WTC11 (cell line): ENCODE data around the gene RIC8B. TPM values are rescaled to one million over a fixed set of nuclear protein-coding genes. Genes with fewer than 3 reads are reported as not detected.

ENCODE experiments used
- ATAC-seq: fragments of 200-7000 bp; cut with Tn5 transposase; 2 replicates; pipeline ENCODE4 v1.10.0; 2021; ENCODE audit warnings: mild to moderate bottlenecking, moderate library complexity
- CTCF ChIA-PET: fragments of 300-600 bp; sonication (Branson Sonifier 250); formaldehyde crosslinking; loops from one replicate; lab custom pipeline; 2021; ENCODE audit warnings: antibody characterized with exemption; lab: Charles Lee
- POLR2A ChIA-PET: fragments of 350-600 bp; sonication (Branson Sonifier 250); formaldehyde crosslinking; loops from one replicate; lab custom pipeline; 2021; ENCODE audit warnings: antibody characterized with exemption; lab: Charles Lee
- DNase-seq: peaks from one replicate; pipeline ENCODE4 v3.0.0; 2021; ENCODE audit warnings: low spot score
- H3K27ac Mint-ChIP-seq: 2 replicates; pipeline ENCODE4 v1.8.0; 2021; ENCODE audit warnings: mixed read lengths
- H3K27me3 Mint-ChIP-seq: 2 replicates; pipeline ENCODE4 v1.8.0; 2021; ENCODE audit warnings: low read depth, mild to moderate bottlenecking, moderate library complexity, mixed read lengths
- H3K36me3 Mint-ChIP-seq: 2 replicates; pipeline ENCODE4 v1.8.0; 2021; ENCODE audit warnings: mixed read lengths
- H3K4me1 Mint-ChIP-seq: 2 replicates; pipeline ENCODE4 v1.8.0; 2022; ENCODE audit warnings: mixed read lengths
- H3K4me3 Mint-ChIP-seq: 2 replicates; pipeline ENCODE4 v1.8.0; 2021; ENCODE audit warnings: mild to moderate bottlenecking, moderate library complexity, mixed read lengths
- H3K9me3 Mint-ChIP-seq: 2 replicates; pipeline ENCODE4 v1.8.0; 2021; ENCODE audit warnings: mixed read lengths
- AR ChIP-seq: fragments of 250-450 bp; sonication (Bioruptor Pico); IDR thresholded peaks from 2 replicates; pipeline ENCODE4 v1.9.0; 2021; ENCODE audit warnings: mild to moderate bottlenecking
- ATF2 ChIP-seq: sonication (generic); formaldehyde crosslinking; IDR thresholded peaks from 2 replicates; pipeline ENCODE4 v1.8.1; 2022; ENCODE audit warnings: low read depth, missing genetic modification reagents, borderline replicate concordance
- ELF4 ChIP-seq: sonication (generic); formaldehyde crosslinking; IDR thresholded peaks from 2 replicates; pipeline ENCODE4 v1.8.1; 2022; ENCODE audit warnings: low read depth, mild to moderate bottlenecking, moderate library complexity, missing genetic modification reagents
- EMX1 ChIP-seq: fragments of 250-450 bp; sonication (Bioruptor Pico); IDR thresholded peaks from 2 replicates; pipeline ENCODE4 v1.8.0; 2021; ENCODE audit warnings: mild to moderate bottlenecking
- GTF2I ChIP-seq: fragments of 250-450 bp; sonication (Bioruptor Pico); conservative IDR thresholded peaks from 2 replicates; pipeline ENCODE4 v1.4.0; 2021; ENCODE audit warnings: mild to moderate bottlenecking
- HMGA2 ChIP-seq: fragments of 250-450 bp; sonication (Bioruptor Pico); IDR thresholded peaks from 2 replicates; pipeline ENCODE4 v1.4.0; 2021; ENCODE audit warnings: mild to moderate bottlenecking, moderate library complexity
- NR2C2 ChIP-seq: sonication (generic); formaldehyde crosslinking; IDR thresholded peaks from 2 replicates; pipeline ENCODE4 v1.8.0; 2022; ENCODE audit warnings: mild to moderate bottlenecking, missing genetic modification reagents
- OVOL2 ChIP-seq: fragments of 250-450 bp; sonication (Bioruptor Pico); IDR thresholded peaks from 2 replicates; pipeline ENCODE4 v1.9.0; 2021; ENCODE audit warnings: mild to moderate bottlenecking, borderline replicate concordance
- PRRX2 ChIP-seq: fragments of 250-450 bp; sonication (Bioruptor Pico); IDR thresholded peaks from 2 replicates; pipeline ENCODE4 v1.8.0; 2021; ENCODE audit warnings: mild to moderate bottlenecking
- SMAD4 ChIP-seq: sonication (generic); formaldehyde crosslinking; IDR thresholded peaks from 2 replicates; pipeline ENCODE4 v1.8.0; 2022; ENCODE audit warnings: mild to moderate bottlenecking, missing genetic modification reagents
- SOX15 ChIP-seq: fragments of 250-450 bp; sonication (Bioruptor Pico); IDR thresholded peaks from 2 replicates; pipeline ENCODE4 v1.9.0; 2021; ENCODE audit warnings: mild to moderate bottlenecking
- TEAD4 ChIP-seq: sonication (generic); formaldehyde crosslinking; IDR thresholded peaks from 2 replicates; pipeline ENCODE4 v1.8.0; 2022; ENCODE audit warnings: mild to moderate bottlenecking, missing genetic modification reagents
- total RNA-seq: library from RNA; stranded (reverse); gene quantifications from 3 replicates; pipeline ENCODE4 v1.2.3, GENCODE V29; 2021
- TF ChIP-seq, protein P1 (sequence below): sonication (generic); formaldehyde crosslinking; IDR thresholded peaks from 2 replicates; pipeline ENCODE4 v1.8.1; 2023; ENCODE audit warnings: mild to moderate bottlenecking, moderate library complexity, missing genetic modification reagents
- TF ChIP-seq, protein P2 (sequence below): fragments of 250-450 bp; sonication (Bioruptor Pico); conservative IDR thresholded peaks from 2 replicates; pipeline ENCODE4 v1.9.0; 2021; ENCODE audit warnings: mild to moderate bottlenecking
- TF ChIP-seq, protein P3 (sequence below): fragments of 250-450 bp; sonication (Bioruptor Pico); IDR thresholded peaks from 2 replicates; pipeline ENCODE4 v1.9.0; 2021; ENCODE audit warnings: moderate library complexity, mild to moderate bottlenecking, inconsistent platforms, borderline replicate concordance

Gene RIC8B
- total RNA-seq, 1 experiment from 2014 or later: 20.2 TPM

DNA sequence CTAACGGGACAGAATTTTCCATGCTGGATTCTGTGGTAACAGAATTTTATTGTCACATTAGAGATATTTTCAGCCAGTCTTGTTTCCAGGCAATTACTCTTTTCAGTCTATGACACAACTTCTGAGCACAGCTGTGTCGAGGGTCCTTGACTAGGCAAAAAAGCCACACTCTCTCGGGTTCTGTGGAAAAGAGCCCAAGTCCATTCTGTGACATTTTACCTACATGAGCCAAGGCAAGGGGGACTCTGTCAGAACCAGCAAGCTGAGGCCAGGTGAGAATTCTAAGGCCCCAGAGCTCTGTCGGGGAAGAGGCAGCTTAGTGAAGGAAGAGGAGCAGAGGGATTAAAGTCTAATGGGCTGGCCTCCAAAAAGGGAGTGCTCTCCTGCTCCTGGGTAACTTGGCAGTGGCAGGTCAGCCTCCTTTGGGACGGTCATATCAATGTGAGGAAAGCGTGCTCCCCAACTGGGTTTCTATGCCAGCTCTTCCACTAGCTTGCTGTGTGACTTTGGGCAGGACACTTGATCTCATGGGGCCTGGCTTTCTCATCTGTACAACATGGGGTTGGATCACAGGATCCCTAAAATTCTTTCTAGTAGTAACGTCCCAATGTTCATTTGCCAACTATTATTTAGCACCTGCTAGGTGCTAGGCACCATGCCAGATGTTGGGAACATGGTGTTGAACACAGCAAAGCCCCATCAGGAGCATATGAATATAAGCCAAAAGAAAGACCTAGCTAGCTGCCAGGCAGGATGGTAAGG is 16.0 kb upstream of the RIC8B start:
- H3K4me3 Mint-ChIP-seq: peak overlapping the region; percentile 4; the same call in 1 of the 2 replicates
- TF ChIP-seq GTF2I (no peak), PRRX2 (CRISPR knock-in tag) (no peak), OVOL2 (CRISPR knock-in tag) (no peak)
- TF ChIP-seq, protein P1, sequence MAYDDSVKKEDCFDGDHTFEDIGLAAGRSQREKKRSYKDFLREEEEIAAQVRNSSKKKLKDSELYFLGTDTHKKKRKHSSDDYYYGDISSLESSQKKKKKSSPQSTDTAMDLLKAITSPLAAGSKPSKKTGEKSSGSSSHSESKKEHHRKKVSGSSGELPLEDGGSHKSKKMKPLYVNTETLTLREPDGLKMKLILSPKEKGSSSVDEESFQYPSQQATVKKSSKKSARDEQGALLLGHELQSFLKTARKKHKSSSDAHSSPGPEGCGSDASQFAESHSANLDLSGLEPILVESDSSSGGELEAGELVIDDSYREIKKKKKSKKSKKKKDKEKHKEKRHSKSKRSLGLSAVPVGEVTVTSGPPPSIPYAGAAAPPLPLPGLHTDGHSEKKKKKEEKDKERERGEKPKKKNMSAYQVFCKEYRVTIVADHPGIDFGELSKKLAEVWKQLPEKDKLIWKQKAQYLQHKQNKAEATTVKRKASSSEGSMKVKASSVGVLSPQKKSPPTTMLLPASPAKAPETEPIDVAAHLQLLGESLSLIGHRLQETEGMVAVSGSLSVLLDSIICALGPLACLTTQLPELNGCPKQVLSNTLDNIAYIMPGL (CRISPR knock-in tag): no peak
- no peaks in the 10 kb centered on the region for H3K36me3 Mint-ChIP-seq
- H3K4me1 Mint-ChIP-seq: peaks cover 36% of the 10 kb centered on the region
- DNase-seq: no peak
- CTCF ChIA-PET: interaction anchor here (1.7 kb wide), 1 partner anchor 160 kb away, joined by 4 read pairs; no protein-coding TSS in a partner anchor
- no peaks in the 10 kb centered on the region for H3K9me3 Mint-ChIP-seq
- no peak for ATAC-seq
- peak overlapping the region; percentile 39; the same call in 1 of the 2 replicates for H3K27ac Mint-ChIP-seq
- POLR2A ChIA-PET: no interaction called here
- no peaks in the 10 kb centered on the region for H3K27me3 Mint-ChIP-seq

DNA sequence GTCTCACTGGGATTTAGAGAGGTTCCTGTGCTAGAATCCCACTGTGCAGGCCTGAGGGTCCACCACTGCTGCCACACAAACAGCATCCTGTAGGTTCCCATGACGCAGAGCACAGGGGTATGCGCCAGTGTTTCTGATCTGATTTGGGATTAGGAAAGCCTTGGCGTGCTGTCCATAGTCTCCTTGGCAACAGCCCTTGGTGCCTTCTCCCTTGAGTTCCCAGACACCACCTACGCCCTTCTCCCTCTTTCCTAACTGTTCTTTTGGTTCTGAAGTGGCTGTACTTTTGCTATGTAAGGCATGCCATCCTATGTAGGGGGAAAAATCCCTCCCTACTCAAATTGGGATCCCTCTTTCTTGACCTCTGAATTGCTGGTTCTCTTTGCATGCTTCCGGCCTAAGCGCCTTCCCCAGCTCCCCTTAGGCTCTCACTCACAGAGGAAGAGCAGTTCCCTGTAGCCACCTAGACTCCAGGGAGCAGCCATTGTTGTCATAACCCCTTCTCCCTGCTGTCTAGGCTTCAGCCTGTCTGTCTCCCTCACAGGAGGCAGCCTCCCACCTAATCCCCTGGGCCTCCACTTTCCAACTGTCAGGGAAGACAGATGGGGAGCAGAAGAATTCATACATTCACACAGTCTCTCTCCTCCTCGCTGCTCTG is 14.8 kb upstream of the RIC8B start:
- no peaks in the 10 kb centered on the region for H3K27me3 Mint-ChIP-seq
- no peaks in the 10 kb centered on the region for H3K36me3 Mint-ChIP-seq
- peaks cover 47% of the 10 kb centered on the region for H3K4me1 Mint-ChIP-seq
- peak overlapping the region; percentile 92 for H3K27ac Mint-ChIP-seq
- no peak for TF ChIP-seq ATF2
- TF ChIP-seq, protein P2, sequence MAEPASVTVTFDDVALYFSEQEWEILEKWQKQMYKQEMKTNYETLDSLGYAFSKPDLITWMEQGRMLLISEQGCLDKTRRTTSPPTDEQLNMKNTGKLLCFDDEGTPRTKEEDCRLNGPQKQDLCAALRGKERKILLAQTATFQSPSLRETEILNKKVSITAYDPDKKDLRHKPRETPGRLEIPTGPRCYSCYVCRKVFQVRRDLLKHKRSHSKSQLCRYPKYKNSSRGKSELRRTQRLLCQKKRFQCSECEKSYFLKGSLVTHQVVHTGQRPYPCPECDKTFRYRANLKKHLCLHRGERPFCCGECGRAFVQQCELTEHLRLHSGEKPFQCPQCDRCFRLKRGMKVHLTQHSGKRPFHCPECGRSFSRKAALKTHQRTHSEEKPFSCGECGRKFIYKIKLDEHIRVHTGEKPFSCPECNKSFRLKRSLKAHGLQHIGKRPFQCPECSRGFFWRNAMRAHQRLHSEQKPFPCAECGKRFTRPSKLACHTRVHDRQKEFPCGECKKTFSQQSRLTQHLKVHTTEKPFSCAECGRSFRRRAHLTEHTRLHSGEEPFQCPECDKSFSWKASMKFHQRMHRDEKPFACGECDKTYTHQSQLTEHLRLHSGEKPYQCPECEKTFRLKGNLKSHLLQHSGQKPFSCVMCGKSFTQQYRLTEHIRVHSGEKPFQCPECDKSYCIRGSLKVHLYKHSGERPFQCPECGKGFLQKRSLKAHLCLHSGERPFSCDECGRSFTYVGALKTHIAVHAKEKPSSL (CRISPR knock-in tag): no peak
- TF ChIP-seq AR (CRISPR knock-in tag): no peak
- no peak for TF ChIP-seq SMAD4 (CRISPR knock-in tag)
- TF ChIP-seq NR2C2: no peak
- TF ChIP-seq ELF4 (CRISPR knock-in tag): no peak
- no peak for TF ChIP-seq HMGA2
- TF ChIP-seq, protein P3, sequence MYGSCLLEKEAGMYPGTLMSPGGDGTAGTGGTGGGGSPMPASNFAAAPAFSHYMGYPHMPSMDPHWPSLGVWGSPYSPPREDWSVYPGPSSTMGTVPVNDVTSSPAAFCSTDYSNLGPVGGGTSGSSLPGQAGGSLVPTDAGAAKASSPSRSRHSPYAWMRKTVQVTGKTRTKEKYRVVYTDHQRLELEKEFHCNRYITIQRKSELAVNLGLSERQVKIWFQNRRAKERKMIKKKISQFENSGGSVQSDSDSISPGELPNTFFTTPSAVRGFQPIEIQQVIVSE (CRISPR knock-in tag): no peak
- TF ChIP-seq TEAD4 (CRISPR knock-in tag): no peak
- no peak for TF ChIP-seq EMX1 (CRISPR knock-in tag)
- no peak for TF ChIP-seq SOX15
- DNase-seq: no peak
- H3K4me3 Mint-ChIP-seq: peak overlapping the region; percentile 45
- ChIA-PET POLR2A (interaction anchor here (0.6 kb wide), 1 partner anchor 85 kb away, joined by 3 read pairs; no protein-coding TSS in a partner anchor), CTCF (interaction anchor here (0.5 to 0.8 kb wide), 2 partner anchors 20 to 402 kb away, joined by 3 to 4 read pairs; partner anchors contain the start of gene POLR3B)
- ATAC-seq: peak; percentile 42
- H3K9me3 Mint-ChIP-seq: no peaks in the 10 kb centered on the region
